Measurements from ENCODE around the gene PCED1A. TPM values are rescaled to one million over a fixed set of nuclear protein-coding genes. Genes with fewer than 3 reads are reported as not detected.

PCED1A gene, protein sequence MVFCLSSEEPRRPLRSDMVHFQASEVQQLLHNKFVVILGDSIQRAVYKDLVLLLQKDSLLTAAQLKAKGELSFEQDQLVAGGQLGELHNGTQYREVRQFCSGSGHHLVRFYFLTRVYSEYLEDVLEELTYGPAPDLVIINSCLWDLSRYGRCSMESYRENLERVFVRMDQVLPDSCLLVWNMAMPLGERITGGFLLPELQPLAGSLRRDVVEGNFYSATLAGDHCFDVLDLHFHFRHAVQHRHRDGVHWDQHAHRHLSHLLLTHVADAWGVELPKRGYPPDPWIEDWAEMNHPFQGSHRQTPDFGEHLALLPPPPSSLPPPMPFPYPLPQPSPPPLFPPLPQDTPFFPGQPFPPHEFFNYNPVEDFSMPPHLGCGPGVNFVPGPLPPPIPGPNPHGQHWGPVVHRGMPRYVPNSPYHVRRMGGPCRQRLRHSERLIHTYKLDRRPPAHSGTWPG
- 24.8 and 31.0 TPM in 2 replicates for total RNA-seq

DNA sequence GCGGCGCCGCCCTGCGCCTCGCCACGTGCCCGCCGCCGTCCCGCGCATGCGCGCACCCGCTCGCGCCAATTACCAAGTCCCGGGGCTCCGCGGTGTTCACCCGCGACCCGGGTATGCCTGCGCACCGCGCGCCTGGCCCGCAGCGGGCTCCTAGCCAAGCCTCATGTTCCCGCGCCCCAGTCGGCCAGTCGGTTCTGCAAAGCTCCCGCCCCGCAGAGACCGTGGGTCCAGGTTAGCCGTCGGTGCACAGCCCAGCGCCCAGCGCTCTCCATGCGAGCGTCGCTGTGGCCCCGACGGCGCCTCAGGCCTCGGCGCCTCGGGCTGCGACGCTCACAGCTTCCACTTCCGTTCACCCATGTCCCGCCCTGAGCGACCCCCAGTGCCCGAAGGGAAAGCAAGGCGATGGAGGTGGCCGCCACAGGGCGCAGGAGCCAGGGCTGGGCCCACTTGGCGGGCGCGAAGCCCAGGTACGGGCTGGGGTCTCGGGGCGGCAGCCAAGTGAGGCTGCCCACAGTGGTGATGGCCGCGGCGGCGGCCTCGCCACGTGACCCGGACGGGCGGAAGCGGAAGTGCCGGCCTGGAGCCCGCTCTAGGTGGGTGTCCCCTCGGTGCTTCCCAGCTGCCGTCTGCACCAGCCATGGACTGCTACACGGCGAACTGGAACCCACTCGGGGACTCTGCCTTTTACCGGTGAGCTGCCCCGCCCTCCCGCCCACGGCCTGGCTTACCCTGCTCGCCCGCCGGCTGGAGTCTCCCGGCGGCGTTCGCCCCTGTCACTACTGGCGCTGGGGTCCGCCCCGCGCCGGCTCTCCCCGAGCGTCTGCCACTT lies at the start of gene PCED1A, which contains the start of gene VPS16:
PCED1A (minus strand) TSS at position 518 of the 829 bp plus-strand sequence. CDS start 743 bp downstream, outside the sequence.
VPS16 (plus strand) TSS at position 608 of the 829 bp plus-strand sequence; CDS start at position 638, 30 bp downstream.

DNA sequence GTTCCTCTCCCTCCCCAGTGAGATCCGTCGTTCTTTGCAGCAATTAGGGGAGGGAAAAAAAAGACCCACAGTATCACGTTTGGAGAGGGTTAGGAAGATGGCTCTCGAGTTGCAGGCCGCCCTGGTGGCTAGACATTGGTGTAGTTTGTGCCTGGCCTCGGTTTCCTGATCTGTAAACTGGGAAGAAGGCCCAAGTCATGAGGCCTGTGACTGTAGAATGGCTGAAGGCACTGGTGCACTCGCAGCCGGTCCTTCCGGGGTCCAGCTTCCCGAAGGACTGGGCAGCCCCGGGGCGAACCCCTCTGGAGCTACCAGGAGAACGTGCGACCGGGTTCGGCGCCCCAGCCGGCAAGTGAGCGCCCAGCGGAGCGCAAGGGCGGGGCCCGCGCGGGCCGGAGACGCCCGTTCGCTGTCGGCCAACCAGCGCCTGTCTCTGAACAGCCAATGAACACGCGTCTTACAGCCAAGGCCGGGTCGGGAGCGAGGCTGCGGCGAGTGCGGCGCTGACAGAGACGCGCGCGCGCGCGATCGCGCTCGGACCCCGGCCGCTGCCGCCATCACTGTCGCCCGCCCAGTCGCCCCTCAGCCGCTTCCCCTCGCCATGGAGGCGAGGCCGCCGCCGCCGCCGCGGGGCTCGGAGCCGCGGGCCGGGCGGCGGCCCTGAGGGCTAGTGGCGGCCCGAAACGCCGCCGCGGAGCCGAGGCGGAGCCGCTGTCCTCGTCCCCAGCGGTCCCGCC lies 32.7 kb upstream of the PCED1A start, which contains the start of gene PTPRA:
PTPRA (plus strand) TSS at position 472 of the 737 bp plus-strand sequence. CDS start 90,797 bp downstream, outside the sequence.

DNA sequence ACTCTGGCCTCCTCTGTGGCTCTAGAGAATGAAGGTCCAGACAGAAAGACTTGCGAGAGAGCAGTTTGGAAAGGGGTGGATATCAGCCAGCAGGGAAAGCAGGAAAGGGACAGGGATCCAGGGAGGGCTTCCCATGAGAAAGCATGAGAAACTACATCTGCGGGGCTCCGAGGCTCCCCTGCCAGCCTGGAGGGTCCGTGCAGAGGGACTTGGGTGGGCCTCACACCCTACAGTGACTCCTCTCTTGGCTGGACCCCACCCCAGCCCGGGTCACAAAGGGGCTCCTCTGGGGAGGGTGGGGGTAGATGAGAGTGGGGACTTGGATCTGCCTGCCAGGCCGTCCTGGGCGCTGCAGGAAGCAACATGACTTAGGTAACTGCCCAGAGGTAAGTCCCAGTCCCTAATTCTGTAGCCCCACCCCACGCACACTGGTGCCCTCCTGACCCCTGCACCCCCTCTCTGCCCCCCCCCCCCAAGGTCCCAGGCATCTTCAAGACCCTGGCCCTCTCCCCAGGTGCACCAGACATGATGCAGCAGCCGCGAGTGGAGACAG lies 24.3 kb downstream of the PCED1A start, which contains the start of gene TMEM239:
TMEM239 (plus strand) TSS at position 335 of the 553 bp plus-strand sequence; CDS start at position 526, 191 bp downstream.

DNA sequence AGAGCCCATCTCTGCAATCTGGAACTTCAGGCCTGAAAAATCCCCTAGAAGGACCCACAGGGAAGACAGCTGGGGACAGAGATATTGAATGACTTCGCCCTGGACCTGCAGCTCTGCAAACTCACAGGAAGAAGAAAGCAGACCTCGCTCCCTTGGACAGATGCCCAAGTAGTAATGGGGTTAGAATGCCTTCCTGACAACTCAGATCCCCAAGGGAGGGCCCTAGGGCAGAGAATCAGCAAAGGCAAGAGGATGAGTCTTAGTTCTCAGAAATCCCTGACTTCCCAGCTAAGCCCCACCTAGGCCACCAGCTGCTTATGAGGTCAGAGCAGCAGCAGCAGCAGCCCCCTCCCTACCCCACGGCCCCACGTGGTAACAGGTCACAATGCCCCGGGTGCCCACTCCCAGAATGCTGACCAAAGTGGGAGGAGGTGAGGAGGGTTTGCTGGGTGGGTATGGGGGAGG lies 25.8 kb downstream of the PCED1A start, which contains the start of gene C20orf141:
C20orf141 (plus strand) TSS at position 401 of the 465 bp plus-strand sequence. CDS start 198 bp downstream, outside the sequence.

DNA sequence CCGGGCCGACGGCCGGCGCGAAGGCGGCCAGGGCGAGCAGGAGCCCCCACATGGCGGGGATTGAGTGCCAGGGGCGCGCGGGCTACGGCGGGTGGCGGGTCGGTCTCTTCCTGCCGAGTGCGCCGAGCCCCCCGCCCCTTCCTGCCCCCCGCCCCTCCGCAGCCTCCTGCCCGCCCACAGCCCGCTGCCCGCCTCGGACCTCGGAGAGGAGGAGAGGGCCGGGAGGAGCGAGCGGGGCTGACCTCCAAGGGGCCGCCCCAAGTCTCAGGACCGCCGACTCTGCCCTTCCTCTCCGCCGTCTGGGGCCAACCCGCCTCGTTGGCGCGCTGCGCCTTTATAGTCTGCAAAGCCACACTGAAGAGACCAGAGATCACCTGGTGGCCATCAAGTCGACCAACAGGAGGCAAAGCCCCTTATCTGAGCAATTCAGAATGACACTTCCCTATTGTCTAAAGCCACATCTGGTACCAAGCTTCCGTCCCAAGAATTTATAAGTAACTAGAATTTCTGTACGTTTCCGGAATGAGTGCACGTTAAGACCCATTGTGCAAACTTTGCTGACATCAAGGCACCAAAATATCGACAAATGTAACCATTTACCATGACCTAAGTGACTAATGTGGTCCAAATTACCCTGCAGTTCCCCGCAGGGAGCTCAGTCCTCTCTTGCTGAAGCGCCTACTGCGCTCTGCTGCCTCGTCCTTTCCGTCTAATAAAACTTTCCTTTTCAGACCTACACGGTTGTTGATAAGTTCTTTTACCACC lies 39.8 kb downstream of the PCED1A start, which contains the start of gene CPXM1:
CPXM1 (minus strand) TSS at position 107 of the 765 bp plus-strand sequence; CDS start at position 52, 55 bp downstream.

Other genes with a start within 250 kb of the PCED1A start
- 80.0 and 122 TPM in 2 replicates for gene NOP56, start 188.0 kb downstream of the PCED1A start, total RNA-seq
- 55.0 and 57.1 TPM in 2 replicates for gene IDH3B, start 176.4 kb downstream of the PCED1A start, total RNA-seq
- gene EBF4, start 147.9 kb downstream of the PCED1A start, total RNA-seq: 0.78 and 0.89 TPM in 2 replicates
- 0.33 TPM in 1 of 2 replicates, not detected in the other for gene CPXM1, start 40.0 kb downstream of the PCED1A start, total RNA-seq
- gene C20orf141, start 25.7 kb downstream of the PCED1A start, total RNA-seq: not detected in 2 replicates
- gene TMEM239, start 24.3 kb downstream of the PCED1A start, total RNA-seq: 0.07 TPM in 1 of 2 replicates, not detected in the other
- gene VPS16, start 90 bp upstream of the PCED1A start, total RNA-seq: 54.2 and 56.6 TPM in 2 replicates
- 39.0 and 40.4 TPM in 2 replicates for gene PTPRA, start 32.8 kb upstream of the PCED1A start, total RNA-seq
- 0.26 and 0.43 TPM in 2 replicates for gene GNRH2, start 203.0 kb upstream of the PCED1A start, total RNA-seq
- gene MRPS26, start 205.4 kb upstream of the PCED1A start, total RNA-seq: 23.7 and 31.2 TPM in 2 replicates
- not detected in 2 replicates for gene OXT, start 231.0 kb upstream of the PCED1A start, total RNA-seq
- gene AVP, start 244.1 kb upstream of the PCED1A start, total RNA-seq: not detected in 2 replicates

Data from smooth muscle cell of the pulmonary artery (primary cell).